OCI-LY1 (cell line): ENCODE results near the gene KCNMA1.

Source experiments
- H2AFZ ChIP-seq: fragments of 200-600 bp; sonication (generic), shearing (Covaris generic); 2 replicates; pipeline ENCODE4 v1.6.0; 2014; ENCODE audit warnings: antibody characterized with exemption, mild to moderate bottlenecking, low read length
- H3F3A ChIP-seq: fragments of 200-600 bp; sonication (generic), shearing (Covaris generic); 2 replicates; pipeline ENCODE4 v1.6.0; 2014; ENCODE audit warnings: mild to moderate bottlenecking, antibody characterized with exemption, low read length, moderate library complexity; ENCODE audit not compliant: insufficient read depth
- H3K27ac ChIP-seq: fragments of 200-600 bp; sonication (generic); 2 replicates; pipeline ENCODE4 v1.5.1; 2014; ENCODE audit warnings: low read length, mixed run types, mild to moderate bottlenecking, low read depth; ENCODE audit not compliant: poor library complexity, severe bottlenecking
- H3K27me3 ChIP-seq: fragments of 200-600 bp; sonication (generic); 2 replicates; pipeline ENCODE4 v1.6.0; 2014; ENCODE audit warnings: antibody characterized with exemption, mild to moderate bottlenecking, low read length, moderate library complexity; ENCODE audit not compliant: insufficient read depth
- H3K36me3 ChIP-seq: fragments of 200-600 bp; sonication (generic); 2 replicates; pipeline ENCODE4 v1.6.1; 2014; ENCODE audit warnings: mild to moderate bottlenecking, antibody characterized with exemption, low read length, moderate library complexity, mixed read lengths; ENCODE audit not compliant: insufficient read depth
- H3K4me1 ChIP-seq: fragments of 200-600 bp; sonication (generic); 2 replicates; pipeline ENCODE4 v1.5.1; 2014; ENCODE audit warnings: mild to moderate bottlenecking, low read length, moderate library complexity; ENCODE audit not compliant: insufficient read depth, severe bottlenecking
- H3K4me2 ChIP-seq: fragments of 200-600 bp; sonication (generic), shearing (Covaris generic); 2 replicates; pipeline ENCODE4 v1.6.1; 2014; ENCODE audit warnings: low read length
- H3K4me3 ChIP-seq: fragments of 200-600 bp; sonication (generic); 2 replicates; pipeline ENCODE4 v1.5.1; 2014; ENCODE audit warnings: low read length, low read depth, mild to moderate bottlenecking, mixed read lengths; ENCODE audit not compliant: poor library complexity, severe bottlenecking
- H3K79me2 ChIP-seq: fragments of 200-600 bp; shearing (Covaris generic); 2 replicates; pipeline ENCODE4 v1.6.1; 2016; ENCODE audit warnings: mixed run types, low read length, mixed read lengths; ENCODE audit not compliant: insufficient read depth
- H3K9ac ChIP-seq: fragments of 200-600 bp; sonication (generic), shearing (Covaris generic); 2 replicates; pipeline ENCODE4 v1.6.1; 2014; ENCODE audit warnings: mild to moderate bottlenecking, low read length, mixed read lengths
- H3K9me2 ChIP-seq: fragments of 200-600 bp; sonication (generic), shearing (Covaris generic); 2 replicates; pipeline ENCODE4 v1.6.1; 2014; ENCODE audit warnings: low read depth, mild to moderate bottlenecking, low read length, mixed read lengths
- H3K9me3 ChIP-seq: fragments of 200-600 bp; shearing (Covaris generic); 2 replicates; pipeline ENCODE4 v1.6.1; 2014; ENCODE audit warnings: low read length, mixed read lengths
- H4K20me1 ChIP-seq: fragments of 200-600 bp; sonication (generic), shearing (Covaris generic); 2 replicates; pipeline ENCODE4 v1.6.0; 2016; ENCODE audit warnings: mild to moderate bottlenecking, low read length; ENCODE audit not compliant: insufficient read depth
- CTCF ChIP-seq: fragments of 200-600 bp; sonication (generic), shearing (Covaris generic); IDR thresholded peaks from 2 replicates; pipeline ENCODE4 v1.5.1; 2017; ENCODE audit warnings: mild to moderate bottlenecking, antibody characterized with exemption, low read length, moderate library complexity, mixed read lengths
- EZH2 ChIP-seq: fragments of 200-600 bp; sonication (generic), shearing (Covaris generic); IDR thresholded peaks from 2 replicates; pipeline ENCODE4 v1.8.0; 2017; ENCODE audit warnings: borderline replicate concordance, mixed run types, mild to moderate bottlenecking, antibody characterized with exemption, low read length, moderate library complexity, mixed read lengths

Gene KCNMA1

GRCh38 chr10:77289027-77289501 lies 348.5 kb downstream of the KCNMA1 start:
- Histone ChIP-seq H3K9me2 (no peaks in the 10 kb centered on the region), H3K9ac (no peak overlapping the region), H3K9me3 (no peaks in the 10 kb centered on the region), H3K36me3 (no peaks in the 10 kb centered on the region), H4K20me1 (no peaks in the 10 kb centered on the region), H3K4me2 (no peak overlapping the region), H3K27ac (no peak overlapping the region), H3K4me1 (no peaks in the 10 kb centered on the region), H3F3A (no peaks in the 10 kb centered on the region), H2AFZ (no peak overlapping the region), H3K27me3 (no peaks in the 10 kb centered on the region), H3K4me3 (no peak overlapping the region), H3K79me2 (no peaks in the 10 kb centered on the region)
- TF ChIP-seq CTCF (no peak), EZH2 (no peak)

- Histone ChIP-seq H3K36me3 (no peaks in the 10 kb centered on the region), H3K4me2 (no peak overlapping the region), H3K9ac (no peak overlapping the region), H3K4me3 (no peak overlapping the region), H3F3A (no peaks in the 10 kb centered on the region), H3K9me2 (no peaks in the 10 kb centered on the region), H3K9me3 (no peaks in the 10 kb centered on the region), H3K4me1 (no peaks in the 10 kb centered on the region), H2AFZ (no peak overlapping the region), H3K27me3 (no peaks in the 10 kb centered on the region), H3K27ac (no peak overlapping the region), H3K79me2 (no peaks in the 10 kb centered on the region), H4K20me1 (no peaks in the 10 kb centered on the region)
- TF ChIP-seq CTCF (no peak), EZH2 (no peak)
These were observed 349.9 kb downstream of the KCNMA1 start for GRCh38 chr10:77287647-77288120.

GRCh38 chr10:77286531-77287508 lies 350.8 kb downstream of the KCNMA1 start:
- no peaks in the 10 kb centered on the region for H3F3A ChIP-seq
- H3K4me2 ChIP-seq: no peak overlapping the region
- no peak overlapping the region for H3K27ac ChIP-seq
- no peak overlapping the region for H2AFZ ChIP-seq
- TF ChIP-seq EZH2: no peak
- H3K36me3 ChIP-seq: no peaks in the 10 kb centered on the region
- no peaks in the 10 kb centered on the region for H3K79me2 ChIP-seq
- no peaks in the 10 kb centered on the region for H3K9me2 ChIP-seq
- no peaks in the 10 kb centered on the region for H3K9me3 ChIP-seq
- H4K20me1 ChIP-seq: no peaks in the 10 kb centered on the region
- H3K27me3 ChIP-seq: no peaks in the 10 kb centered on the region
- H3K4me3 ChIP-seq: no peak overlapping the region
- H3K4me1 ChIP-seq: no peaks in the 10 kb centered on the region
- no peak overlapping the region for H3K9ac ChIP-seq
